ENCODE data around the gene RIMS3. TPM values are rescaled to one million over a fixed set of nuclear protein-coding genes. Genes with fewer than 3 reads are reported as not detected.

RIMS3 gene
- total RNA-seq, 1 experiment from 2014 or later = 19.8 TPM

DNA sequence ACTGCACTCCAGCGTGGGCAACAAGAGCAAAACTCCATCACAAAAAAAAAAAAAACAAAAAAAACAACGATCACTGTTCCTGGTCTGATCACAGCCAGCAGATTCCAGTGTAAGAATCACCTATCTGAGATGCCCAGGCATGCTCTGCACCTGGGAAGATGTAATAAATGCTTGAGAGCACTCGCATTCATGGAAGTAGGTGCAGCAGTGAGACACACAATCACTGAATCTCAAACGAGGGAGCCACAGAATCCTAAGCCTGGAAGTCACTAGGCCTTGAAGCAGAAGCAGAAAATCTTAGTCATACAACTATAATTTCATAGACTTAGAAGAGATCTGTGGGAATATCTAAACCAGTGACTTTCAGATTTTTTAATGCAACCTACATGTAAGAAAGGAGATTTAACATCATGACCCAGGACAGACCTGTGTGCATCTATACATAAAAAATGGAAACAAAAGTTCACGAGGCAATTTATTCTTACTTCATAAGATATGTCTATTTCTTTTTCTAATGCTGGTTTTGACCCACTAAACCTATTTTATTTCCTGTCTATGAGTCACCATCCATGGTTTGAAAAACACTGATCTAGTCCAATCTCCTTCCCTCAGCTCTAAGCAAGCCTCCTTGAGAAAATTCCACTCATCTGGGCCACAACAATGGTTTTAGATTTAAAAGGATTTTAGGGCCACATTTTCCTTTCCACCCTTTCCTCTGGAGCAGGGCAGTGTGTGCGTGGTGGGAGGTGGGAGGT, 30.4 kb downstream of the RIMS3 start:
- ATAC-seq (no peak), DNase-seq (ENCODE audit: low spot score) (no peak)
- CTCF ChIA-PET = no interaction called here
- no peak overlapping the region for H3K27ac Mint-ChIP-seq
- no peaks in the 10 kb centered on the region for H3K4me1 Mint-ChIP-seq
- no peaks in the 10 kb centered on the region for H3K9me3 Mint-ChIP-seq
- TF ChIP-seq CREB1 (CRISPR knock-in tag; IDR thresholded peaks at IDR 0.05) (no peak), FOXP4 (CRISPR knock-in tag; IDR thresholded peaks at IDR 0.05) (no peak), ZNF138 (CRISPR knock-in tag; conservative IDR thresholded peaks at IDR 0.05) (no peak), ELF4 (CRISPR knock-in tag; IDR thresholded peaks at IDR 0.05; ENCODE audit: low read depth) (no peak), ZNF396 (CRISPR knock-in tag; IDR thresholded peaks at IDR 0.05; ENCODE audit: borderline replicate concordance) (no peak), ZNF219 (CRISPR knock-in tag; IDR thresholded peaks at IDR 0.05; ENCODE audit: borderline replicate concordance) (no peak), ZNF423 (CRISPR knock-in tag; IDR thresholded peaks at IDR 0.05) (no peak)
- H3K36me3 Mint-ChIP-seq = no peaks in the 10 kb centered on the region
- H3K4me3 Mint-ChIP-seq = no peak overlapping the region
- POLR2A ChIA-PET = no interaction called here
- no peaks in the 10 kb centered on the region for H3K27me3 Mint-ChIP-seq (ENCODE audit: low read depth)

- POLR2A ChIA-PET = no interaction called here
- Mint-ChIP-seq H3K27ac (no peak overlapping the region), H3K4me3 (no peak overlapping the region), H3K4me1 (no peaks in the 10 kb centered on the region), H3K27me3 (ENCODE audit: low read depth) (no peaks in the 10 kb centered on the region), H3K36me3 (no peaks in the 10 kb centered on the region), H3K9me3 (no peaks in the 10 kb centered on the region)
- ATAC-seq (no peak), DNase-seq (ENCODE audit: low spot score) (no peak)
- CTCF ChIA-PET = interaction anchor here (1.0 to 1.7 kb wide), 3 partner anchors 13 to 315 kb away, joined by 4 to 7 read pairs (median 5); no protein-coding TSS in a partner anchor
- TF ChIP-seq CREB1 (CRISPR knock-in tag; IDR thresholded peaks at IDR 0.05) (no peak), MYBL2 (CRISPR knock-in tag; IDR thresholded peaks at IDR 0.05) (no peak), FOXP1 (CRISPR knock-in tag; IDR thresholded peaks at IDR 0.05; ENCODE audit: borderline replicate concordance) (no peak), ETV6 (CRISPR knock-in tag; IDR thresholded peaks at IDR 0.05) (no peak), ATF1 (CRISPR knock-in tag; IDR thresholded peaks at IDR 0.05) (no peak), ZBTB21 (CRISPR knock-in tag; IDR thresholded peaks at IDR 0.05; ENCODE audit: borderline replicate concordance) (no peak), ELF4 (CRISPR knock-in tag; IDR thresholded peaks at IDR 0.05; ENCODE audit: low read depth) (no peak), NFYB (CRISPR knock-in tag; conservative IDR thresholded peaks at IDR 0.05; ENCODE audit: low read depth) (no peak), FOXJ3 (CRISPR knock-in tag; IDR thresholded peaks at IDR 0.05; ENCODE audit: borderline replicate concordance) (no peak), JUN (CRISPR knock-in tag; IDR thresholded peaks at IDR 0.05) (no peak), CREM (CRISPR knock-in tag; IDR thresholded peaks at IDR 0.05) (no peak), JAZF1 (CRISPR knock-in tag; IDR thresholded peaks at IDR 0.05) (no peak), NR1H2 (CRISPR knock-in tag; IDR thresholded peaks at IDR 0.05) (no peak)
- TF ChIP-seq, protein P1, sequence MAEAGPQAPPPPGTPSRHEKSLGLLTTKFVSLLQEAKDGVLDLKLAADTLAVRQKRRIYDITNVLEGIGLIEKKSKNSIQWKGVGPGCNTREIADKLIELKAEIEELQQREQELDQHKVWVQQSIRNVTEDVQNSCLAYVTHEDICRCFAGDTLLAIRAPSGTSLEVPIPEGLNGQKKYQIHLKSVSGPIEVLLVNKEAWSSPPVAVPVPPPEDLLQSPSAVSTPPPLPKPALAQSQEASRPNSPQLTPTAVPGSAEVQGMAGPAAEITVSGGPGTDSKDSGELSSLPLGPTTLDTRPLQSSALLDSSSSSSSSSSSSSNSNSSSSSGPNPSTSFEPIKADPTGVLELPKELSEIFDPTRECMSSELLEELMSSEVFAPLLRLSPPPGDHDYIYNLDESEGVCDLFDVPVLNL (CRISPR knock-in tag; IDR thresholded peaks at IDR 0.05; ENCODE audit: borderline replicate concordance, low read depth) = no peak
- TF ChIP-seq, protein P2, sequence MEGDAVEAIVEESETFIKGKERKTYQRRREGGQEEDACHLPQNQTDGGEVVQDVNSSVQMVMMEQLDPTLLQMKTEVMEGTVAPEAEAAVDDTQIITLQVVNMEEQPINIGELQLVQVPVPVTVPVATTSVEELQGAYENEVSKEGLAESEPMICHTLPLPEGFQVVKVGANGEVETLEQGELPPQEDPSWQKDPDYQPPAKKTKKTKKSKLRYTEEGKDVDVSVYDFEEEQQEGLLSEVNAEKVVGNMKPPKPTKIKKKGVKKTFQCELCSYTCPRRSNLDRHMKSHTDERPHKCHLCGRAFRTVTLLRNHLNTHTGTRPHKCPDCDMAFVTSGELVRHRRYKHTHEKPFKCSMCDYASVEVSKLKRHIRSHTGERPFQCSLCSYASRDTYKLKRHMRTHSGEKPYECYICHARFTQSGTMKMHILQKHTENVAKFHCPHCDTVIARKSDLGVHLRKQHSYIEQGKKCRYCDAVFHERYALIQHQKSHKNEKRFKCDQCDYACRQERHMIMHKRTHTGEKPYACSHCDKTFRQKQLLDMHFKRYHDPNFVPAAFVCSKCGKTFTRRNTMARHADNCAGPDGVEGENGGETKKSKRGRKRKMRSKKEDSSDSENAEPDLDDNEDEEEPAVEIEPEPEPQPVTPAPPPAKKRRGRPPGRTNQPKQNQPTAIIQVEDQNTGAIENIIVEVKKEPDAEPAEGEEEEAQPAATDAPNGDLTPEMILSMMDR (IDR thresholded peaks at IDR 0.05) = no peak
- TF ChIP-seq, protein P3, sequence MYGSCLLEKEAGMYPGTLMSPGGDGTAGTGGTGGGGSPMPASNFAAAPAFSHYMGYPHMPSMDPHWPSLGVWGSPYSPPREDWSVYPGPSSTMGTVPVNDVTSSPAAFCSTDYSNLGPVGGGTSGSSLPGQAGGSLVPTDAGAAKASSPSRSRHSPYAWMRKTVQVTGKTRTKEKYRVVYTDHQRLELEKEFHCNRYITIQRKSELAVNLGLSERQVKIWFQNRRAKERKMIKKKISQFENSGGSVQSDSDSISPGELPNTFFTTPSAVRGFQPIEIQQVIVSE (CRISPR knock-in tag; IDR thresholded peaks at IDR 0.05; ENCODE audit: borderline replicate concordance) = no peak
- TF ChIP-seq, protein P4, sequence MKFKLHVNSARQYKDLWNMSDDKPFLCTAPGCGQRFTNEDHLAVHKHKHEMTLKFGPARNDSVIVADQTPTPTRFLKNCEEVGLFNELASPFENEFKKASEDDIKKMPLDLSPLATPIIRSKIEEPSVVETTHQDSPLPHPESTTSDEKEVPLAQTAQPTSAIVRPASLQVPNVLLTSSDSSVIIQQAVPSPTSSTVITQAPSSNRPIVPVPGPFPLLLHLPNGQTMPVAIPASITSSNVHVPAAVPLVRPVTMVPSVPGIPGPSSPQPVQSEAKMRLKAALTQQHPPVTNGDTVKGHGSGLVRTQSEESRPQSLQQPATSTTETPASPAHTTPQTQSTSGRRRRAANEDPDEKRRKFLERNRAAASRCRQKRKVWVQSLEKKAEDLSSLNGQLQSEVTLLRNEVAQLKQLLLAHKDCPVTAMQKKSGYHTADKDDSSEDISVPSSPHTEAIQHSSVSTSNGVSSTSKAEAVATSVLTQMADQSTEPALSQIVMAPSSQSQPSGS (CRISPR knock-in tag; IDR thresholded peaks at IDR 0.05; ENCODE audit: borderline replicate concordance, low read depth) = no peak
- TF ChIP-seq, protein P5, sequence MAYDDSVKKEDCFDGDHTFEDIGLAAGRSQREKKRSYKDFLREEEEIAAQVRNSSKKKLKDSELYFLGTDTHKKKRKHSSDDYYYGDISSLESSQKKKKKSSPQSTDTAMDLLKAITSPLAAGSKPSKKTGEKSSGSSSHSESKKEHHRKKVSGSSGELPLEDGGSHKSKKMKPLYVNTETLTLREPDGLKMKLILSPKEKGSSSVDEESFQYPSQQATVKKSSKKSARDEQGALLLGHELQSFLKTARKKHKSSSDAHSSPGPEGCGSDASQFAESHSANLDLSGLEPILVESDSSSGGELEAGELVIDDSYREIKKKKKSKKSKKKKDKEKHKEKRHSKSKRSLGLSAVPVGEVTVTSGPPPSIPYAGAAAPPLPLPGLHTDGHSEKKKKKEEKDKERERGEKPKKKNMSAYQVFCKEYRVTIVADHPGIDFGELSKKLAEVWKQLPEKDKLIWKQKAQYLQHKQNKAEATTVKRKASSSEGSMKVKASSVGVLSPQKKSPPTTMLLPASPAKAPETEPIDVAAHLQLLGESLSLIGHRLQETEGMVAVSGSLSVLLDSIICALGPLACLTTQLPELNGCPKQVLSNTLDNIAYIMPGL (CRISPR knock-in tag; IDR thresholded peaks at IDR 0.05) = no peak
- TF ChIP-seq, protein P6, sequence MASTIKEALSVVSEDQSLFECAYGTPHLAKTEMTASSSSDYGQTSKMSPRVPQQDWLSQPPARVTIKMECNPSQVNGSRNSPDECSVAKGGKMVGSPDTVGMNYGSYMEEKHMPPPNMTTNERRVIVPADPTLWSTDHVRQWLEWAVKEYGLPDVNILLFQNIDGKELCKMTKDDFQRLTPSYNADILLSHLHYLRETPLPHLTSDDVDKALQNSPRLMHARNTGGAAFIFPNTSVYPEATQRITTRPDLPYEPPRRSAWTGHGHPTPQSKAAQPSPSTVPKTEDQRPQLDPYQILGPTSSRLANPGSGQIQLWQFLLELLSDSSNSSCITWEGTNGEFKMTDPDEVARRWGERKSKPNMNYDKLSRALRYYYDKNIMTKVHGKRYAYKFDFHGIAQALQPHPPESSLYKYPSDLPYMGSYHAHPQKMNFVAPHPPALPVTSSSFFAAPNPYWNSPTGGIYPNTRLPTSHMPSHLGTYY (CRISPR knock-in tag; IDR thresholded peaks at IDR 0.05) = no peak
Observed at GRCh38 chr1:40633931-40634376, 31.5 kb downstream of the RIMS3 start.

Data from WTC11 (cell line).